T follicular helper cell (primary cell): ENCODE measurements around the gene ANKRD26.
A peak's percentile ranks its signal among the peaks of the same experiment; 100 is the strongest.
"Not testable (repeated sequence)": the region's sequence is repeated elsewhere in the genome, so short reads cannot be mapped to it uniquely, and the experiment has no call there.

Experiments
- DNase-seq: peaks from one replicate; pipeline ENCODE4 v3.0.0-alpha.2; 2020; ENCODE audit warnings: low read depth
- total RNA-seq, 2 experiments: gene quantifications; one replicate each; lab custom pipeline; 2026; lab: John Stamatoyannopoulos, UW

The ANKRD26 gene
- 10.4 to 31.6 reads per million in 2 experiments for total RNA-seq

GRCh38 chr10:27099916-27100812, at the start of gene ANKRD26:
ANKRD26 (minus strand) TSS chr10:27100494; CDS start chr10:27100326, 168 bp downstream.
- DNase-seq: peak; percentile 95

GRCh38 chr10:27147701-27148100, 47.4 kb upstream of the ANKRD26 start:
- DNase-seq: no peak

DNA sequence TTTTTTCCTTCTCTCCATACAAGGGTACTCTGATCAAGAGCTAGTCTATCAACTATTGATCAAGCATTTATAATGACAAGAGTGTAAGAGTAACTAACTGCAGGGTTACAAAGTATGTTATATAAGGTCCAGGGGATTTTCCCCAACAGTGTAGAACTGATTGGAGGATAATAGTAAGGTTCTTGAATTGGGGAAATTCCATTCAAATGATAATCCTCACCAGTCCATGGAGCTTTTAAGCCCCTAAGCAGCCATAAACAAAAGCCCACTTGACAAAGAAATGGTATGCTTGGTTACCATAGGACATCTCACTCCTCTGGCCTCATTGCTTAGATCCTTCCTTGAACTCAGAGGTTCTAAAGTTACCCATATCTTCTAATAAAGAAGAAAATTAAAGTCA, 45.6 kb upstream of the ANKRD26 start:
- no peak for DNase-seq

DNA sequence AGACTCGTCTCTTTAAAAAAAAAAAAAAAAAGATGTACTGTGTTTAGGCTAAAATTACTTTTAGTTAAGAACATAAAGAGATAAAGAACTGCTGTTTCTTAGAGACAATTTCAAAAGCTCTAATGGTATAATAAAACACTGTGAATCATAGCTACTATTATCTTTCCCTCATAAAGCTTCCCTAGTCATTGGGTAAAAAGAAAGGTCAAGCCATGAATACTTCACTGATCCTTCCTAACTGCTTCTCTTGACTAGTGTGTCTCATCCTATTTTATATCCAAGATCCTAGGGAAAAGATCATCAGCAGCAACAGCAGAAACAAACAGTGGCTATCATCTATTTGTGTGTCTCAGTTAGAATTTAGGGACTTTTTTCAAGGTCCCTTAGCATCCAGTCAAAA, 43.4 kb upstream of the ANKRD26 start:
- no peak for DNase-seq

- no peak for DNase-seq
These were observed 38.0 kb upstream of the ANKRD26 start for GRCh38 chr10:27138277-27138676.

- no peak for DNase-seq
These were observed 34.1 kb upstream of the ANKRD26 start for GRCh38 chr10:27134371-27134770.

- no peak for DNase-seq
These were observed 7.9 kb upstream of the ANKRD26 start for GRCh38 chr10:27108165-27108564.

- DNase-seq: no peak
These were observed 4.6 kb upstream of the ANKRD26 start for GRCh38 chr10:27104919-27105318.

DNA sequence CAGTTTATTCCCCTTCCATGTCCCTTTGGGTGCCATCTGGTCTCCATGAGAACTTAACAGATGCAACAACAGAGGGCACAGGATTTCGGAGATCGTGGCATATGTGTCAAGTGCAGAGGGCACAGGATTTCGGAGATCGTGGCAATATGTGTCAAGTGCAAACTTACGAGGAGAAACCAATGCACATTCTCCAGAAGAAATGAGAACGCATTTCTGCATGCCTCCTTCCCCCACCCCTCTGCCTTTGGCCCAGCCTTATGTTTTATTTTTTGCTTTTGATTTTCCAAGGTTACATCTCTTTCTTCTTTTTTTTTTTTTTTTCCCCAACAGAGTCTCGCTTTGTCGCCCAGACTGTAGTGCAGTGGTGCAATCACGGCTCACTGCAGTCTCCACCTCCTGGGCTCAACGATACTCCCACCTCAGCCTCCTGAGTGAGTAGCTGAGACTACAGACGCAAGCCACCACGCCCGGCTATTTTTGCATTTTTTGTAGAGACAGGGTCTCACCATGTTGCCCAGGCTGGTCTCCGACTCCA, 586 bp upstream of the ANKRD26 start:
- DNase-seq: peak; percentile 24

- DNase-seq: no peak
These were observed 846 bp downstream of the ANKRD26 start for GRCh38 chr10:27099448-27099847.

DNA sequence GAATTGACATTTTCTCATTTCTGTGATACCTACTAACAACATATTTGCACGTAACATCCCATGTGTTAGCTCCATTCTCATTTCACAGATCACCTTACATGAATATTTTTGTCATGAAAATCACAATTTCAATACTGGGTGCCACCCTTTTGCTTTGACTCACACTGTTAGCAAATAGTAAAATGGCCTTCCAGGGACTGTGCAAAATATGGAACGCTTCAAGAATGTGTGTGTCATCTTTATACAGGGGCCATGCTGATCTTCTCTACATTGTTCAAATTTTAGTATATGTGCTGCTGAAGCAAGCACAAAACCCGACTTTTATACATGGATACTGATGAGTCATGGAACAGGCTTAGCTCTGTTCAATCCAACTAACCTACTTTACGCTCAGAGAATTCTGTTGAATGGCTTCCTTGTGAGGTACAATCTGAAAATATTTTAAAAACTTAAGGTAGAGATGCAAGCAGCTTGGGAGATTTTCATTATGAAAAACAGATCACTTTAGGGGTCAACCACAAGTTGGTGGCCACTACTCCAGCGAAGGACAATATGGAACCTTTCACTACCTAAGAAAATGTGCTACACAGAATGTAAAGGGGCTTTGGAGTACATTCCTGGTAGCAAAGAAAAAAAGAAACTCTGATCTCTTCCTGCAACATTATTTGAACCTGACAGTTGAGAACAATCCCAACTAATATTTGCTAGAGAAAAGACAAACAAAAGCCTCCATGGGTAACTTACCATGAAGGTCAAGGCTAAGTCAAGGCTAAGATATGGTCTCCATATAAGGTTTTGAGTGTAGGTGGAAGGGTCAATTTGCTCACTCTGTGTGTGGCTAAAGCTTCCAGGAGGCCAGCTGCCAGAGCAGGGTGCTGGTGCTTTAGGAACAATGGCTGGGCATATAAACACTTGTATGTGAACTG, 11.9 kb downstream of the ANKRD26 start:
- no peak for DNase-seq

GRCh38 chr10:27072436-27073114, 27.7 kb downstream of the ANKRD26 start:
- DNase-seq: no peak

DNA sequence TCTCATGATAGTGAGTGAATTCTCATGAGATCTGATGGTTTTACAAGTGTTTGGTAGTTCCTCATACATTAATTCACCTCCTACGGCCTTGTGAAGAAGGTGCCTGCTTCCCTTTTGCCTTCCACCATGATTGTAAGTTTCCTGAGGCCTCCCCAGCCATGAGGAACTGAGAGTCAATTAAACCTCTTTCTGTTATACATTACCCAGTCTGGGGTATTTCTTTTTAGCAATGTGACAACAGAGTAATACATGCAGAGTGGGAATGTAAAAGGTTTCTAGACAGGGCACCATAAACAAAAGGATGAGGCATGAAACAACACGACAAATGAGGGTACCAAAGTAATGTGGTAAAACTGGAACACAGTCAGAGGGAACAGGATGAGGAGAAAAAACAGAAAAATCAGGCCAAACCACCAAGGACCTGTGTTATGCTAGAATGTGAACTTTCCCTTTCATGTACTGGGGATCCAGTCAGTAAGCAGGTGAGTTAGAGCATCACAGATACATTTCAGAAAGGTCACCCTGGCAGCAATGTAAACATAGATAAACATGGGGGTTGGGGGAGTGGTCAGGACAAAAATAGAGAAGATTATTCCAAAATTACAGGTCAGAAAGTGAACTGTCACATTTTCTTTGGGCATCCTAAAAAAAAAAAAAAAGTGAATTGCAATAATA, 31.9 kb downstream of the ANKRD26 start:
- no peak for DNase-seq

DNA sequence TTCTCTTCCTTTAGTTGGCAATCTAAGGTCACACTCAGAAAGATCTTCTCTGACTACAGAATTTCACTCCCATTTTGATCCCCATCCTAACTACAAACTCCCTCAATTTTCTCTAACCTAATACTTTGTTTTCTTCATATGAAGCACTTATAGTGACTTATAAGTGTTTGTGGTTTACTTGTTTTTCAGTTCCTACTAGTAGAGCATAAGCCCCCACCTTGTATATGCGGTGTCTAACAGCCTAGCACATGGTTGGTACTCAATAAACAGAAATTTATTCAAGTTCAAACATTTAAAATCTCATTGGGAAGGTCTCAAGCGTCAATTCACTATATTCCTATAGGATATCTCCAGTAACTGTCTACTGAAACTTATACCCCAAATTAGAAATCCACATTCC, 35.2 kb downstream of the ANKRD26 start:
- no peak for DNase-seq

DNA sequence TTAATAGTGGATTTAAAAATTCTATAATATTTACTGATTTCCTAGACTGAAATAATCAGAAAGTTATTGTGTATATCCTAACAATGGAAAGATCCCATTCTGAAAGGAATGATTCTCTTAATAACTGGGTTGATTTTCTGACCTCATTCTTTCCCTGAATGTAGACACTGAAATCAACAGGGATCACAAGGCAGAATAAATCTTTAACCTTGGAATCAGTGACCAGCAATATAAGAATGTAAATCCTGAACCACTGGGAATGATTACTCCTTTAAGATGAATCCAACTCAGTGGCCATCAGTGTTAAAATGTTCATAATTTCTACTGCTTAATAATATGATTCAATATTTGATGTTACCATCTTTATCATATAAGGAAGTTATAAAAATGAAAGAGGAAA, 47.6 kb downstream of the ANKRD26 start:
- DNase-seq: no peak

- DNase-seq: not testable (repeated sequence)
These were observed 55.0 kb downstream of the ANKRD26 start for GRCh38 chr10:27045247-27045646.

- no peak for DNase-seq
These were observed 59.1 kb downstream of the ANKRD26 start for GRCh38 chr10:27041196-27041595.

GRCh38 chr10:27038168-27038567, 62.1 kb downstream of the ANKRD26 start:
- DNase-seq: no peak

- DNase-seq: no peak
These were observed 65.1 kb downstream of the ANKRD26 start for GRCh38 chr10:27035163-27035562.

GRCh38 chr10:27030060-27030459, 70.2 kb downstream of the ANKRD26 start:
- DNase-seq: no peak

DNA sequence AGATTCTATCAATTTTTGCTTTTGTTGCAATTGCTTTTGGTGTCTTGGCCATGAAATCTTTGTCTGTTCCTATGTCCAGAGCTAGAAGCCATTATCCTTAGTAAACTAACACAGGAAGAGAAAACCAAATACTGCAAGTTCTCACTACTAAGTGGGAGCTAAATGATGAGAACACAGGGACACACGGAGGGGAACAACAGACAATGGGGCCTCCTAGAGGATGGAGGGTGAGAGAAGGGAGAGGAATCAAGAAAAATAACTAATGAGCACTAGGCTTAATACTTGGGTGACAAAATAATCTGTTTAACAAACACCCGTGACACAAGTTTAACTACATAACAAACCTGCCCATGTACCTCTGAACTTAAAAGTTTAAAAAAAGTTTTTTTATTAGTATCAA, 78.2 kb downstream of the ANKRD26 start:
- DNase-seq: no peak
